ELF-1 (cell line): ENCODE results near the gene TYK2.
"Not testable (repeated sequence)": the region's sequence is repeated elsewhere in the genome, so short reads cannot be mapped to it uniquely, and the experiment has no call there.

Source experiments
- DNase-seq: peaks from one replicate; pipeline ENCODE4 v3.0.0-alpha.2; 2016; ENCODE audit warnings: low read depth, low spot score

The TYK2 gene

GRCh38 chr19:10377140-10377640 lies 3.2 kb downstream of the TYK2 start:
- not testable (repeated sequence) for DNase-seq

GRCh38 chr19:10374931-10375330 lies 5.4 kb downstream of the TYK2 start:
- DNase-seq, result no peak

GRCh38 chr19:10372690-10373089 lies 7.7 kb downstream of the TYK2 start:
- no peak for DNase-seq

- DNase-seq, result no peak
Observed at GRCh38 chr19:10368101-10368803, 12.1 kb downstream of the TYK2 start.

GRCh38 chr19:10366950-10367512 lies 13.3 kb downstream of the TYK2 start:
- not testable (repeated sequence) for DNase-seq

- DNase-seq, result no peak
Observed at GRCh38 chr19:10365518-10365917, 14.9 kb downstream of the TYK2 start.

GRCh38 chr19:10364644-10365043 lies 15.7 kb downstream of the TYK2 start:
- no peak for DNase-seq

GRCh38 chr19:10363789-10364281 lies 16.5 kb downstream of the TYK2 start:
- peak; percentile 21 for DNase-seq

GRCh38 chr19:10362259-10362658 lies 18.1 kb downstream of the TYK2 start:
- DNase-seq, result no peak

GRCh38 chr19:10361569-10362011 lies 18.8 kb downstream of the TYK2 start:
- no peak for DNase-seq

GRCh38 chr19:10356431-10356830 lies 23.9 kb downstream of the TYK2 start:
- no peak for DNase-seq

GRCh38 chr19:10353793-10354391 lies 26.5 kb downstream of the TYK2 start:
- DNase-seq, result peak; percentile 98

- DNase-seq, result peak; percentile 98
Observed at GRCh38 chr19:10352764-10353671, 27.4 kb downstream of the TYK2 start.

GRCh38 chr19:10346509-10346908 lies 33.9 kb downstream of the TYK2 start:
- no peak for DNase-seq

- no peak for DNase-seq
Observed at GRCh38 chr19:10344780-10345179, 35.6 kb downstream of the TYK2 start.

- DNase-seq, result no peak
Observed at GRCh38 chr19:10343495-10343894, 36.9 kb downstream of the TYK2 start.

- no peak for DNase-seq
Observed at GRCh38 chr19:10339977-10340376, 40.4 kb downstream of the TYK2 start.

- DNase-seq, result peak; percentile 12
Observed at GRCh38 chr19:10339380-10339960, 40.9 kb downstream of the TYK2 start, which contains the start of gene ICAM3. ICAM3 (minus strand) TSS chr19:10339624; CDS start chr19:10339614, 10 bp downstream.

- DNase-seq, result no peak
Observed at GRCh38 chr19:10338940-10339339, 41.4 kb downstream of the TYK2 start.

GRCh38 chr19:10336725-10337124 lies 43.6 kb downstream of the TYK2 start:
- not testable (repeated sequence) for DNase-seq

GRCh38 chr19:10335352-10335985 lies 44.9 kb downstream of the TYK2 start:
- DNase-seq, result peak; percentile 36
